ENCODE data around the gene ABCC1. TPM values are rescaled to one million over a fixed set of nuclear protein-coding genes. Genes with fewer than 3 reads are reported as not detected.

Gene ABCC1
- total RNA-seq, 1 experiment from 2014 or later: 25.0 TPM

DNA sequence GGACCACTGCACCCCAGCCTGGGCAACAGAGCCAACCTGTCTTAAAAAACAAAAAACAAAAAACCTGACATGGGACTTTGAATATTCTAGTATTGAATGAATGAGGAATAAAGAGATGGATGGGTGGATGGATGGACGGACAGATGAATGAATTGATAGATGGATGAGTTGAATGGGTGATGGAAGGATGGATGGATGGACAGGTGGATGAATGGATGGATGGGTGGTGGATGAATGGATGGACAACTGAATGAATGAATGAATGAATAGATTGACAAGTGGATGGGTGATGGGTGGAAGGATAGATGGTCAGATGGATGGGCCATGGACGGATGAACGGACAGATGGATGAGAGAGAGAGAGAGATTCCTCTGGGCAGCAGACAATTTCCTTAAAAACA, 38.2 kb upstream of the ABCC1 start:
- Histone ChIP-seq H3K36me3 (ENCODE audit: insufficient read depth, low read length, poor library complexity, severe bottlenecking) (no peaks in the 10 kb centered on the region), H3K4me3 (ENCODE audit: low read depth, low read length, poor library complexity, severe bottlenecking) (no peak overlapping the region), H3K9me3 (ENCODE audit: low read depth, low read length, poor library complexity, severe bottlenecking) (no peaks in the 10 kb centered on the region), H3K27me3 (replicated peaks; ENCODE audit: insufficient read depth, low read depth, low read length, poor library complexity) (no peaks in the 10 kb centered on the region), H3K4me1 (ENCODE audit: insufficient read depth, low read length, poor library complexity, severe bottlenecking) (no peaks in the 10 kb centered on the region), H3K27ac (ENCODE audit: low read depth, low read length, poor library complexity, severe bottlenecking) (no peak overlapping the region)
- POLR2A ChIA-PET (ENCODE audit: low non-redundant PET): no interaction called here
- TF ChIP-seq CTCF (conservative IDR thresholded peaks at IDR 0.05; ENCODE audit: low read depth, low read length): no peak
- TF ChIP-seq EZH2 (IDR thresholded peaks at IDR 0.05; ENCODE audit: borderline replicate concordance, low read depth, low read length, poor library complexity, severe bottlenecking): no peak
- CTCF ChIA-PET: no interaction called here
- no peak for DNase-seq (ENCODE audit: low spot score)
- intact Hi-C loops (cut with micrococcal nuclease; ENCODE audit: unreplicated experiment): no loop called here
- no TSS peak for BruUV-seq (replicated peaks)

DNA sequence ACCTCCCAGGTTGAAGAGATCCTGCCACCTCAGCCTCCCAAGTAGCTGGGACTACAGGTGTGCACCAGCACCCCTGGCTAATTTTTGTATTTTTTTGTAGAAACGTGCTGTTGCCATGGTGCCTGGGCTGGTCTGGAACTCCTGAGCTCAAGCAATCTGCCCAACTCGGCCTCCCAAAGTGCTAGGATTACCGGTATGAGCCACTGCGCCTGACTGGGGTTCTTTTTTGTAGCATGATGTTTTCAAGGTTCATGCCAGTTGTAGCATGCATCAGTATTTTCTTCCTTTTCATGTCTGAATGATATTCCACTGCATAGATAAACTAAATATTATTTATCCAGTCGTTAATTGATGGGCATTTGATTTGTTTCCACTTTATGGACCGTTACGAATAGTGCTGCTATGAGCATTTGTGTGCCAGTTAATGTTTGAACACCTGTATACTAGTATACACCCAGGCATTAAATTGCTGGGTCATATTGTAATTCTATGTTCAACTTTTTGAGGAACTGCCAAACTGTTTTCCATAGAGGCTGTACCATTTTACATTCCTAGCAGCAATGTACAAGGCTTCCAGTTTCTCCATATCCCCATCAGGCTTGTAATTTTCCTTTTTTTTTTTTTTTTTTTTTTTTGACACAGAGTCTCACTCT, 36.2 kb upstream of the ABCC1 start:
- TF ChIP-seq EZH2 (IDR thresholded peaks at IDR 0.05; ENCODE audit: borderline replicate concordance, low read depth, low read length, poor library complexity, severe bottlenecking) (no peak), CTCF (conservative IDR thresholded peaks at IDR 0.05; ENCODE audit: low read depth, low read length) (no peak)
- Histone ChIP-seq H3K27ac (ENCODE audit: low read depth, low read length, poor library complexity, severe bottlenecking) (no peak overlapping the region), H3K4me3 (ENCODE audit: low read depth, low read length, poor library complexity, severe bottlenecking) (no peak overlapping the region), H3K36me3 (ENCODE audit: insufficient read depth, low read length, poor library complexity, severe bottlenecking) (no peaks in the 10 kb centered on the region), H3K27me3 (replicated peaks; ENCODE audit: insufficient read depth, low read depth, low read length, poor library complexity) (no peaks in the 10 kb centered on the region), H3K4me1 (ENCODE audit: insufficient read depth, low read length, poor library complexity, severe bottlenecking) (no peaks in the 10 kb centered on the region), H3K9me3 (ENCODE audit: low read depth, low read length, poor library complexity, severe bottlenecking) (no peaks in the 10 kb centered on the region)
- BruUV-seq (replicated peaks): no TSS peak
- POLR2A ChIA-PET (ENCODE audit: low non-redundant PET): no interaction called here
- intact Hi-C loops (cut with micrococcal nuclease; ENCODE audit: unreplicated experiment): no loop called here
- CTCF ChIA-PET: no interaction called here
- DNase-seq (ENCODE audit: low spot score): no peak

- intact Hi-C loops (cut with micrococcal nuclease; ENCODE audit: unreplicated experiment): no loop called here
- TF ChIP-seq CTCF (conservative IDR thresholded peaks at IDR 0.05; ENCODE audit: low read depth, low read length) (no peak), EZH2 (IDR thresholded peaks at IDR 0.05; ENCODE audit: borderline replicate concordance, low read depth, low read length, poor library complexity, severe bottlenecking) (no peak)
- no peak overlapping the region for H3K27ac ChIP-seq (ENCODE audit: low read depth, low read length, poor library complexity, severe bottlenecking)
- POLR2A ChIA-PET (ENCODE audit: low non-redundant PET): no interaction called here
- no TSS peak for BruUV-seq (replicated peaks)
- no peak for DNase-seq (ENCODE audit: low spot score)
- H3K9me3 ChIP-seq (ENCODE audit: low read depth, low read length, poor library complexity, severe bottlenecking): no peaks in the 10 kb centered on the region
- H3K4me1 ChIP-seq (ENCODE audit: insufficient read depth, low read length, poor library complexity, severe bottlenecking): no peaks in the 10 kb centered on the region
- no peaks in the 10 kb centered on the region for H3K36me3 ChIP-seq (ENCODE audit: insufficient read depth, low read length, poor library complexity, severe bottlenecking)
- CTCF ChIA-PET: no interaction called here
- no peak overlapping the region for H3K4me3 ChIP-seq (ENCODE audit: low read depth, low read length, poor library complexity, severe bottlenecking)
- H3K27me3 ChIP-seq (replicated peaks; ENCODE audit: insufficient read depth, low read depth, low read length, poor library complexity): no peaks in the 10 kb centered on the region
Measured at GRCh38 chr16:15915555-15916081, 33.8 kb upstream of the ABCC1 start.
